ENCODE results near the gene CCDC172. TPM values are rescaled to one million over a fixed set of nuclear protein-coding genes. Genes with fewer than 3 reads are reported as not detected.

Gene CCDC172, protein sequence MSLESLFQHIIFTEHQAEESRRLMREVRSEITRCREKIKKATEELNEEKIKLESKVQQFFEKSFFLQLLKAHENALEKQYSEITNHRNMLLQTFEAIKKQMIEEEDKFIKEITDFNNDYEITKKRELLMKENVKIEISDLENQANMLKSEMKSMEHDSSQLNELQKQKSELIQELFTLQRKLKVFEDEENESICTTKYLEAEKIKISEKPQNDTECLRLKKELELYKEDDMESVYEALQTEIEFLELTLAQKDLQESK
- total RNA-seq: not detected
- not detected for total RNA-seq (2013)
- total RNA-seq: 0 to 0.09 (median 0) reads per million in 29 experiments

DNA sequence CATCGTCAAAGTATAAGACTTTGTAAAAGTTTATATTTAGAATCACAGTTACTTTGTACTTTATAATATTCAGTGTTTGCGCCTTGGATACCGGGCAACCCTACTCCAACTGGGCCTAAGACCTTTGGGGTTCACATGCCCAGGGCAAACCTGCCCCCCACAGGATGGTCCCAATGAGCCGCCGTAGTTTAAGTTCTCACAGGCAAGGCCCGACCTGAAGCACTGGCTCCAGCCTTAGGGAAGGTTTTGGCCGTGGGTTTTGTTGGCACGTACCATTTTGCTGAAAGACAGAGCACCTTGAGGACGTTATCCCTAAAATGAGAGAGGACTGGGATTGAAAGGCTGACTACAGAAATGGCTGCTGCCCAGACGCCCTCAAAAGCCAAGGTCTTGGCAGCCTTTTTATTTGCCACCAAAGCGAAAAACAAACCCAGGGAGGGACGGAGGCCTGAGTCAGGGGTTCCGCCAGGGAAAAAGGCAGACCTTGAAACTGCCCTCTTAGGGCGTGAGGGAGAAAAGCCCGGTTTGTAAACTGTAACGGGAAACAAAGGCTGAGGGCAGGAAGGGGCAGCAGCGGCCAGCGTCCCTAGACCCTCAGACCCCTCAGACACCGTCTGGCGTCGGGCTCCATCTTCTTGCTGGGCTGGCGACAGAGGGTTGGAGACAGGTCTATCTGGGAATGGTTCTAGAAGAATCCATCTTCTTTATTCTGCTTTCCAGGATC, at the start of gene CCDC172:
Gene CCDC172, plus strand, starts transcription at position 222 of the 724 bp plus-strand sequence. CDS start 564 bp downstream, outside the sequence.
- POLR2A ChIA-PET: no interaction called here
- Mint-ChIP-seq H3K9me3 (peaks cover 0 to 2% (median 0%) of the 10 kb centered on the region in 3 donors), H3K4me3 (no peak within 1 kb of the TSS), H3K27ac (no peak within 1 kb of the TSS), H3K27me3 (peaks cover 0 to 4% of the 10 kb centered on the region in 2 donors), H3K4me1 (no peaks in the 10 kb centered on the region), H3K36me3 (no peaks in the 10 kb centered on the region)
- H3K27me3 ChIP-seq (replicated peaks in 1 of 2; ENCODE audit: control insufficient read depth in 2 of 2, extremely low read depth in 1 of 2, insufficient read depth in 2 of 2, low read length in 1 of 2): peaks cover 0 to 6% of the 10 kb centered on the region in 2 experiments
- no peak within 1 kb of the TSS for H3K4me3 ChIP-seq (ENCODE audit: control insufficient read depth in 1 of 2, extremely low read depth in 1 of 2, low read length in 1 of 2)
- no peaks in the 10 kb centered on the region for H3K4me1 ChIP-seq (ENCODE audit: control insufficient read depth in 1 of 2, extremely low read depth in 1 of 2, insufficient read depth in 2 of 2, low read length in 2 of 2)
- H3K36me3 ChIP-seq (ENCODE audit: control insufficient read depth in 2 of 2, extremely low read depth in 1 of 2, insufficient read depth in 1 of 2, low read length in 1 of 2): no peaks in the 10 kb centered on the region
- WGBS (ENCODE audit: insufficient coverage): 79% methylated on average over 14 of the region's 22 CpGs
- ATAC-seq (replicated peaks in 1 of 4) (no peak), DNase-seq (no peak)
- H3K9me3 ChIP-seq: no peaks in the 10 kb centered on the region
- H3K27ac ChIP-seq (ENCODE audit: low read length): no peak within 1 kb of the TSS
- CTCF ChIA-PET: no interaction called here

DNA sequence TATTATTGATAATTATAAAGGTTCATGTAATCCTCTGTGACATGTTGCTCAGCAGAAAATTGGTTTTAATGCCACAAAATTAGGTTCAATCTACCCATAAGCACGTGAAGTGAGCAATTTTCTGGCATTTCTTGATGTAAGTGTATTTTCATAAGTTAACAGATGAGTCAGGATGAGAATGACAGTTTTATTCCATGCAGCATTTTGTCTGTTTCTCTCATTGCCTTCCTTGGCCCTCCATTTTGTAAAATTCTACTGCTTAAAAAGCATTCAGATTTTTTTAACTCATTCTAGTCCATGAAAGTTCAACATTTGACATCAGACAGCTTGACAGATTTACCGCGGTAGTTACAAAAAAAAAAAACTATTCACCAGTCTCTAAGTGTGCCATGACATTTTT, 47.3 kb upstream of the CCDC172 start:
- Histone ChIP-seq H3K4me3 (ENCODE audit: control insufficient read depth in 1 of 2, extremely low read depth in 1 of 2, low read length in 1 of 2) (no peak overlapping the region), H3K27me3 (replicated peaks in 1 of 2; ENCODE audit: control insufficient read depth in 2 of 2, extremely low read depth in 1 of 2, insufficient read depth in 2 of 2, low read length in 1 of 2) (peaks cover 10 to 27% of the 10 kb centered on the region in 2 experiments), H3K4me1 (ENCODE audit: control insufficient read depth in 1 of 2, extremely low read depth in 1 of 2, insufficient read depth in 2 of 2, low read length in 2 of 2) (peaks cover 2 to 12% of the 10 kb centered on the region in 2 experiments), H3K36me3 (ENCODE audit: control insufficient read depth in 2 of 2, extremely low read depth in 1 of 2, insufficient read depth in 1 of 2, low read length in 1 of 2) (no peaks in the 10 kb centered on the region), H3K27ac (ENCODE audit: low read length) (no peak overlapping the region), H3K9me3 (no peaks in the 10 kb centered on the region)
- ChIA-PET CTCF (no interaction called here), POLR2A (no interaction called here)
- H3K4me3 Mint-ChIP-seq: no peak overlapping the region
- peaks cover 30 to 39% of the 10 kb centered on the region in 2 donors for H3K27me3 Mint-ChIP-seq
- DNase-seq (no peak), ATAC-seq (replicated peaks in 1 of 4) (no peak)
- WGBS (ENCODE audit: insufficient coverage): 100% methylated on average over 2 of the region's 3 CpGs
- H3K4me1 Mint-ChIP-seq: peaks cover 0 to 8% (median 6%) of the 10 kb centered on the region in 3 donors
- no peaks in the 10 kb centered on the region for H3K36me3 Mint-ChIP-seq
- peaks cover 0 to 3% (median 0%) of the 10 kb centered on the region in 3 donors for H3K9me3 Mint-ChIP-seq
- no peak overlapping the region for H3K27ac Mint-ChIP-seq

GRCh38 chr10:116278846-116279245, 45.4 kb upstream of the CCDC172 start:
- no peak for ATAC-seq (replicated peaks in 1 of 4)
- POLR2A ChIA-PET: no interaction called here
- H3K36me3 Mint-ChIP-seq: no peaks in the 10 kb centered on the region
- CTCF ChIA-PET: no interaction called here
- Histone ChIP-seq H3K4me1 (ENCODE audit: control insufficient read depth in 1 of 2, extremely low read depth in 1 of 2, insufficient read depth in 2 of 2, low read length in 2 of 2) (peaks cover 0 to 5% of the 10 kb centered on the region in 2 experiments), H3K36me3 (ENCODE audit: control insufficient read depth in 2 of 2, extremely low read depth in 1 of 2, insufficient read depth in 1 of 2, low read length in 1 of 2) (no peaks in the 10 kb centered on the region), H3K27ac (ENCODE audit: low read length) (no peak overlapping the region), H3K4me3 (ENCODE audit: control insufficient read depth in 1 of 2, extremely low read depth in 1 of 2, low read length in 1 of 2) (no peak overlapping the region), H3K9me3 (no peaks in the 10 kb centered on the region), H3K27me3 (replicated peaks in 1 of 2; ENCODE audit: control insufficient read depth in 2 of 2, extremely low read depth in 1 of 2, insufficient read depth in 2 of 2, low read length in 1 of 2) (peaks cover 3 to 10% of the 10 kb centered on the region in 2 experiments)
- peaks cover 0 to 3% (median 0%) of the 10 kb centered on the region in 3 donors for H3K9me3 Mint-ChIP-seq
- H3K4me3 Mint-ChIP-seq: no peak overlapping the region
- H3K27me3 Mint-ChIP-seq: peaks cover 18 to 33% of the 10 kb centered on the region in 2 donors
- H3K27ac Mint-ChIP-seq: no peak overlapping the region
- 80% methylated on average over 3 of the region's 6 CpGs for WGBS (ENCODE audit: insufficient coverage)
- peaks cover 0 to 3% (median 2%) of the 10 kb centered on the region in 3 donors for H3K4me1 Mint-ChIP-seq
- DNase-seq: no peak

DNA sequence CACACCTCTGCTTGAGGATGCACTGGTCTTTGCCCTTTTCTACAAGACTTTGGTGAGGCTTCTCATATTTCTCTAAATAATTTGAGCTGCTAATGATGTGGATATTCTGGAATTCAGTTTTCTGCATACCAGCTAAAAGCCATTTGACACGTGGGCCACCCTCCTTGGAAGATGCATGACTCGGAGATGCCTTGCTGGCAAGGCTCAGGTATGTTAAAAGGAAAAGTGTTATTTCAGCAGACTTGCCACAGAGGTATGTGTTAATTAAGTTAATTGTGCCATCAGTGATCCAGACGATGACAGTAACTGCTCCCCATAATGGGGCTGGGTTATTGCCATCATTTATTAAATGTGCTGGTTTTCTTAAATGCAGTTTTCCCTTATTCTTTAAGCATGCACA, 42.5 kb upstream of the CCDC172 start:
- Mint-ChIP-seq H3K4me3 (no peak overlapping the region), H3K27ac (no peak overlapping the region), H3K27me3 (peaks cover 3 to 10% of the 10 kb centered on the region in 2 donors), H3K9me3 (peaks cover 0 to 3% (median 0%) of the 10 kb centered on the region in 3 donors), H3K4me1 (no peaks in the 10 kb centered on the region), H3K36me3 (no peaks in the 10 kb centered on the region)
- DNase-seq (no peak), ATAC-seq (replicated peaks in 1 of 4) (no peak)
- H3K36me3 ChIP-seq (ENCODE audit: control insufficient read depth in 2 of 2, extremely low read depth in 1 of 2, insufficient read depth in 1 of 2, low read length in 1 of 2): no peaks in the 10 kb centered on the region
- H3K27me3 ChIP-seq (replicated peaks in 1 of 2; ENCODE audit: control insufficient read depth in 2 of 2, extremely low read depth in 1 of 2, insufficient read depth in 2 of 2, low read length in 1 of 2): peaks cover 2 to 3% of the 10 kb centered on the region in 2 experiments
- ChIA-PET POLR2A (no interaction called here), CTCF (no interaction called here)
- H3K4me1 ChIP-seq (ENCODE audit: control insufficient read depth in 1 of 2, extremely low read depth in 1 of 2, insufficient read depth in 2 of 2, low read length in 2 of 2): no peaks in the 10 kb centered on the region
- no peak overlapping the region for H3K4me3 ChIP-seq (ENCODE audit: control insufficient read depth in 1 of 2, extremely low read depth in 1 of 2, low read length in 1 of 2)
- 100% methylated on average over 1 of the region's 3 CpGs for WGBS (ENCODE audit: insufficient coverage)
- no peak overlapping the region for H3K27ac ChIP-seq (ENCODE audit: low read length)
- no peaks in the 10 kb centered on the region for H3K9me3 ChIP-seq

DNA sequence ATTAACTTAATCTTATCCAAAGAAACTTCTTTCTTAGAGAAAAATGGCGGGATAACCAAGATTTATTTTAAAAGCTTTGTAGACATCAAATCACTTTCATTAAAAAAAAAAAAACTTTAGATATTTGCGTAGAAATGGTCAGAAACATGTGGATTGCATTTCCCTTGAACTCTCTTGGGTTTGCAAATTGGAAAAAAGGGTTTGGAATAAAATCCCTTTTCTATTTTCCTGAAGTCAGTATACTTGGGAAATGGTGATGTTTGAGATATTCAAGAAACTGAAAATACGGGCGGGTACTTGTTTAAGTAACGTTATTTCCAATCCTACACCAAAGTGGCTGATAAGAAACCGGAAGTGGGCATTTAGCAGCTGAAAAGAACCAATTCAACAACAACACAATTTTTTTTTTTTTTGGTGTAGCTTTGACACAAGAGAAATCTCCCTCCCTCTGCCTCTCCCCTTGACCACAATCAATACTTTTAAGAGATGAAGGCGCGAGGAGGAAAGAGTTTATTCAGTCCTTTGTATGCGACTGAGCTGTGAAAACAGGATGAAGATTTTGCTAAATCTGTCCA, 37.5 kb upstream of the CCDC172 start:
- DNase-seq (no peak), ATAC-seq (replicated peaks in 1 of 4) (no peak)
- ChIA-PET CTCF (no interaction called here), POLR2A (no interaction called here)
- Mint-ChIP-seq H3K4me3 (no peak overlapping the region), H3K36me3 (no peaks in the 10 kb centered on the region), H3K4me1 (no peaks in the 10 kb centered on the region), H3K27ac (no peak overlapping the region), H3K27me3 (no peaks in the 10 kb centered on the region), H3K9me3 (peaks cover 0 to 3% (median 2%) of the 10 kb centered on the region in 3 donors)
- no CpG with 5 or more reads among the region's 9 CpGs for WGBS (ENCODE audit: insufficient coverage)
- H3K9me3 ChIP-seq: no peaks in the 10 kb centered on the region
- peaks cover 0 to 2% of the 10 kb centered on the region in 2 experiments for H3K4me1 ChIP-seq (ENCODE audit: control insufficient read depth in 1 of 2, extremely low read depth in 1 of 2, insufficient read depth in 2 of 2, low read length in 2 of 2)
- no peaks in the 10 kb centered on the region for H3K36me3 ChIP-seq (ENCODE audit: control insufficient read depth in 2 of 2, extremely low read depth in 1 of 2, insufficient read depth in 1 of 2, low read length in 1 of 2)
- no peak overlapping the region for H3K4me3 ChIP-seq (ENCODE audit: control insufficient read depth in 1 of 2, extremely low read depth in 1 of 2, low read length in 1 of 2)
- no peak overlapping the region for H3K27ac ChIP-seq (ENCODE audit: low read length)
- H3K27me3 ChIP-seq (replicated peaks in 1 of 2; ENCODE audit: control insufficient read depth in 2 of 2, extremely low read depth in 1 of 2, insufficient read depth in 2 of 2, low read length in 1 of 2): peaks cover 0 to 2% of the 10 kb centered on the region in 2 experiments

DNA sequence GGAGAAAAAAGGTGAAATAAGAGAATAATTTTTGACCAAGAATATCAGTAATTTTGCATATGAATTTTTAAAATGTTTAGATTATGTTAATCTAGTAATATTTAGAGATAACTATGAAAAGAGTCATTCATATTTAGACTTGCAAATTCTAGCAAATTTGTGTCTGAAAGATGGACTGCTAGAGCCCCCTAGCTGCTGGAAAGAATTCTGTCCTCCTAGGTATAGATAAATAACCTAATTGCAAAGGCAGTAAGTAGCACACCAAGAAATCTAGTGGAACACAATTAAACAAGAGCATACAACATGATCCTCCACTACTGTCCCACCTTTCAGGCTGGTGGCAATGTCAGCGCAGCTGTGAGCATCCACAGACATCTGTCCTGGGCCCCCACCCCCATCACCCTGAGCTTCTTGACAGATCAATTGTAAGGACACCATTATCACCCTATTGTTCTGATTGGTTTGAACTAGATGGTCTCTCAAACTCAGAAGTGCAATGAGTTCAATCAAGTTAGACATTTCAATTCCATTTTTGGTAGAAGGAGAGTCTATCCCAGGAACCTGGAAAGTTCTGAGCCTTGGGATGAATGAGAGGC, 36.2 kb upstream of the CCDC172 start:
- Mint-ChIP-seq H3K36me3 (no peaks in the 10 kb centered on the region), H3K4me3 (no peak overlapping the region), H3K9me3 (peaks cover 0 to 6% (median 2%) of the 10 kb centered on the region in 3 donors), H3K27me3 (peaks cover 0 to 3% of the 10 kb centered on the region in 2 donors), H3K4me1 (no peaks in the 10 kb centered on the region), H3K27ac (no peak overlapping the region)
- Histone ChIP-seq H3K36me3 (ENCODE audit: control insufficient read depth in 2 of 2, extremely low read depth in 1 of 2, insufficient read depth in 1 of 2, low read length in 1 of 2) (no peaks in the 10 kb centered on the region), H3K9me3 (no peaks in the 10 kb centered on the region), H3K4me3 (ENCODE audit: control insufficient read depth in 1 of 2, extremely low read depth in 1 of 2, low read length in 1 of 2) (no peak overlapping the region), H3K27ac (ENCODE audit: low read length) (no peak overlapping the region), H3K4me1 (ENCODE audit: control insufficient read depth in 1 of 2, extremely low read depth in 1 of 2, insufficient read depth in 2 of 2, low read length in 2 of 2) (peaks cover 0 to 2% of the 10 kb centered on the region in 2 experiments), H3K27me3 (replicated peaks in 1 of 2; ENCODE audit: control insufficient read depth in 2 of 2, extremely low read depth in 1 of 2, insufficient read depth in 2 of 2, low read length in 1 of 2) (peaks cover 0 to 2% of the 10 kb centered on the region in 2 experiments)
- WGBS (ENCODE audit: insufficient coverage): 0% methylated on average over 1 of the region's 1 CpG
- ChIA-PET CTCF (interaction anchor here in 1 of 2 donors (0.6 kb wide), 1 partner anchor 1117 kb away, joined by 3 read pairs; no protein-coding TSS in a partner anchor), POLR2A (no interaction called here)
- no peak for ATAC-seq (replicated peaks in 1 of 4)
- peak in 1 of 35 experiments; percentile 34 for DNase-seq
